A549 (cell line): Measurements from ENCODE around the gene TAT. TPM values are rescaled to one million over a fixed set of nuclear protein-coding genes. Genes with fewer than 3 reads are reported as not detected.
A peak's percentile ranks its signal among the peaks of the same experiment; 100 is the strongest.

ENCODE experiments used
- ATAC-seq, 2 experiments: fragments of 200-7000 bp in 1 of 2; fragments of >200 bp in 1 of 2; cut with Nextera tagmentation in 1 of 2; cut with Tn5 transposase in 1 of 2; 3 replicates each; pipeline versions ENCODE4 v1.8.0 to v1.9.1; 2018 to 2020; ENCODE audit warnings: mild to moderate bottlenecking in 1 of 2, moderate library complexity in 1 of 2
- CTCF ChIA-PET: fragments of 300-600 bp; sonication (Branson Sonifier 250); formaldehyde crosslinking; extraction: SDS; loops from one replicate; lab custom pipeline; 2021; ENCODE audit warnings: antibody characterized with exemption, inconsistent platforms; lab: Yijun Ruan, JAX
- POLR2A ChIA-PET: fragments of 350-600 bp; formaldehyde crosslinking; extraction: SDS; loops from one replicate; lab custom pipeline; 2021; ENCODE audit warnings: antibody characterized with exemption, inconsistent platforms; lab: Yijun Ruan, JAX
- DNase-seq, 2 experiments: peaks; one replicate each; pipeline versions ENCODE4 v3.0.0 to v3.0.0-alpha.2; 2011 to 2016; ENCODE audit warnings: low read depth in 1 of 2, low spot score in 1 of 2
- FAIRE-seq: peaks from 2 replicates; lab custom pipeline; 2011; peaks lifted over from hg19 to GRCh38; lab: Jason Lieb, UNC
- H3K27ac ChIP-seq, 2 experiments: fragments of >200 bp; sonication (Bioruptor Twin); formaldehyde crosslinking; 3 replicates each; pipeline ENCODE4 v1.5.1; 2016 to 2017
- H3K4me1 ChIP-seq: fragments of >200 bp; sonication (Bioruptor Twin); formaldehyde crosslinking; 3 replicates; pipeline ENCODE4 v1.6.1; 2016
- H3K4me2 ChIP-seq: fragments of >200 bp; sonication (Bioruptor Twin); formaldehyde crosslinking; 3 replicates; pipeline ENCODE4 v1.6.1; 2016
- H3K4me3 ChIP-seq: fragments of >200 bp; sonication (Bioruptor Twin); formaldehyde crosslinking; 3 replicates; pipeline ENCODE4 v1.5.1; 2016
- H3K9me3 ChIP-seq: fragments of >200 bp; sonication (Bioruptor Twin); formaldehyde crosslinking; 3 replicates; pipeline ENCODE4 v1.6.1; 2016
- BCL3 ChIP-seq: fragments of >200 bp; sonication (Bioruptor Twin); formaldehyde crosslinking; IDR thresholded peaks from 3 replicates; pipeline ENCODE4 v1.6.1; 2016
- CBX2 ChIP-seq: fragments of 200-600 bp; sonication (generic); IDR thresholded peaks from 2 replicates; pipeline ENCODE4 v1.6.1; 2016; ENCODE audit warnings: low read depth, mild to moderate bottlenecking, borderline replicate concordance
- CHD2 ChIP-seq: fragments of 150-350 bp; IDR thresholded peaks from 2 replicates; pipeline ENCODE4 v1.6.1; 2014; ENCODE audit warnings: low read length; ENCODE audit not compliant: partially characterized antibody
- CTCF ChIP-seq: fragments of >200 bp; sonication (Bioruptor Twin); formaldehyde crosslinking; IDR thresholded peaks from 3 replicates; pipeline ENCODE4 v1.5.1; 2016
- ELK1 ChIP-seq: fragments of 150-350 bp; IDR thresholded peaks from 2 replicates; pipeline ENCODE4 v1.6.1; 2014; ENCODE audit warnings: low read depth, mild to moderate bottlenecking, low read length
- FOSB ChIP-seq: fragments of 250-450 bp; sonication (Bioruptor Pico); IDR thresholded peaks from 2 replicates; pipeline ENCODE4 v1.5.0; 2020; ENCODE audit warnings: mild to moderate bottlenecking, moderate library complexity
- GATA3 ChIP-seq: IDR thresholded peaks from 2 replicates; pipeline ENCODE4 v1.6.1; 2012; ENCODE audit warnings: borderline replicate concordance
- HES2 ChIP-seq: fragments of >200 bp; sonication (Bioruptor Twin); formaldehyde crosslinking; IDR thresholded peaks from 2 replicates; pipeline ENCODE4 v1.6.1; 2016
- HOXA7 ChIP-seq: fragments of 250-450 bp; sonication (Bioruptor Pico); IDR thresholded peaks from 2 replicates; pipeline ENCODE4 v1.5.0; 2020; ENCODE audit warnings: mild to moderate bottlenecking, moderate library complexity
- HOXB5 ChIP-seq: fragments of 250-450 bp; sonication (Bioruptor Pico); IDR thresholded peaks from 2 replicates; pipeline ENCODE4 v1.5.0; 2020; ENCODE audit warnings: mild to moderate bottlenecking, moderate library complexity
- JUNB ChIP-seq: fragments of >200 bp; sonication (Bioruptor Twin); formaldehyde crosslinking; IDR thresholded peaks from 2 replicates; pipeline ENCODE4 v1.6.1; 2016
- KDM1A ChIP-seq: fragments of 200-600 bp; sonication (generic); IDR thresholded peaks from 2 replicates; pipeline ENCODE4 v1.6.1; 2016; ENCODE audit warnings: low read depth, mild to moderate bottlenecking
- KDM5A ChIP-seq: fragments of 200-600 bp; sonication (generic); IDR thresholded peaks from 2 replicates; pipeline ENCODE4 v1.6.1; 2016; ENCODE audit warnings: antibody characterized with exemption, mild to moderate bottlenecking
- MAFK ChIP-seq: fragments of 450-650 bp; IDR thresholded peaks from 2 replicates; pipeline ENCODE4 v1.6.1; 2014; ENCODE audit not compliant: partially characterized antibody
- MYC ChIP-seq: IDR thresholded peaks from 2 replicates; pipeline ENCODE4 v1.6.1; 2012; ENCODE audit warnings: mild to moderate bottlenecking, inconsistent platforms, low read length, improper control_type of control experiment, borderline replicate concordance
- NPAS2 ChIP-seq: fragments of 250-450 bp; sonication (Bioruptor Pico); IDR thresholded peaks from 2 replicates; pipeline ENCODE4 v1.8.0; 2022; ENCODE audit warnings: mild to moderate bottlenecking, moderate library complexity, borderline replicate concordance
- NR3C1 ChIP-seq: fragments of >200 bp; sonication (Bioruptor Twin); formaldehyde crosslinking; IDR thresholded peaks from 3 replicates; pipeline ENCODE4 v1.6.1; 2017
- POLR2A ChIP-seq: IDR thresholded peaks from 2 replicates; pipeline ENCODE4 v1.6.1; 2012; ENCODE audit warnings: mild to moderate bottlenecking, low read length
- RAD21 ChIP-seq, 2 experiments: fragments of >200 bp in 1 of 2; sonication (Bioruptor Twin) in 1 of 2; formaldehyde crosslinking in 1 of 2; IDR thresholded peaks in 1 of 2; conservative IDR thresholded peaks in 1 of 2; 2 replicates in 1 of 2; 3 replicates in 1 of 2; pipeline ENCODE4 v1.6.1; 2012 to 2018; ENCODE audit warnings: inconsistent platforms in 1 of 2
- RFX5 ChIP-seq: fragments of 450-650 bp; IDR thresholded peaks from 2 replicates; pipeline ENCODE4 v1.7.1; 2014; ENCODE audit warnings: antibody characterized with exemption, mild to moderate bottlenecking, moderate library complexity
- SMC3 ChIP-seq: fragments of >200 bp; sonication (Bioruptor Twin); formaldehyde crosslinking; IDR thresholded peaks from 3 replicates; pipeline ENCODE4 v1.6.1; 2018; ENCODE audit warnings: inconsistent platforms
- TFCP2L1 ChIP-seq: fragments of 250-450 bp; sonication (Bioruptor Pico); IDR thresholded peaks from 2 replicates; pipeline ENCODE4 v1.5.0; 2021; ENCODE audit warnings: mild to moderate bottlenecking
- ZFP36 ChIP-seq: fragments of 450-650 bp; IDR thresholded peaks from 2 replicates; pipeline ENCODE4 v1.6.1; 2014; ENCODE audit warnings: borderline replicate concordance; ENCODE audit not compliant: partially characterized antibody
- ZSCAN20 ChIP-seq: fragments of 250-450 bp; sonication (Bioruptor Pico); IDR thresholded peaks from 2 replicates; pipeline ENCODE4 v1.8.0; 2022; ENCODE audit warnings: mild to moderate bottlenecking, moderate library complexity
- WGBS: methylation state at CpG from one replicate; pipeline ENCODE4 v1.1.6; 2017; ENCODE audit errors: missing lambda C conversion rate; 5-methylcytosine and 5-hydroxymethylcytosine counted together
- polyA plus RNA-seq, 4 experiments: library from polyadenylated mRNA; depleted of rRNA in 3 of 4; stranded (reverse); fragments of >200 nt; fragmentation: RNase III in 1 of 4; extraction: RNeasy Plus Mini Kit Qiagen cat#74134 plus additional on column Dnase treatment in 1 of 4; gene quantifications; 2 replicates in 3 of 4; 3 replicates in 1 of 4; pipeline ENCODE4 v1.2.3, GENCODE V29; 2011 to 2017
- TF ChIP-seq, protein P1 (sequence below): fragments of 200-600 bp; sonication (generic); IDR thresholded peaks from 2 replicates; pipeline ENCODE4 v1.6.1; 2016; ENCODE audit warnings: antibody characterized with exemption, mild to moderate bottlenecking, moderate library complexity
- TF ChIP-seq, protein P2 (sequence below): IDR thresholded peaks from 2 replicates; pipeline ENCODE4 v1.6.1; 2012

TAT gene
- polyA plus RNA-seq, 2 of the 4 experiments (the other 2 are of a cell fraction) = 0.06 to 0.30 TPM

DNA sequence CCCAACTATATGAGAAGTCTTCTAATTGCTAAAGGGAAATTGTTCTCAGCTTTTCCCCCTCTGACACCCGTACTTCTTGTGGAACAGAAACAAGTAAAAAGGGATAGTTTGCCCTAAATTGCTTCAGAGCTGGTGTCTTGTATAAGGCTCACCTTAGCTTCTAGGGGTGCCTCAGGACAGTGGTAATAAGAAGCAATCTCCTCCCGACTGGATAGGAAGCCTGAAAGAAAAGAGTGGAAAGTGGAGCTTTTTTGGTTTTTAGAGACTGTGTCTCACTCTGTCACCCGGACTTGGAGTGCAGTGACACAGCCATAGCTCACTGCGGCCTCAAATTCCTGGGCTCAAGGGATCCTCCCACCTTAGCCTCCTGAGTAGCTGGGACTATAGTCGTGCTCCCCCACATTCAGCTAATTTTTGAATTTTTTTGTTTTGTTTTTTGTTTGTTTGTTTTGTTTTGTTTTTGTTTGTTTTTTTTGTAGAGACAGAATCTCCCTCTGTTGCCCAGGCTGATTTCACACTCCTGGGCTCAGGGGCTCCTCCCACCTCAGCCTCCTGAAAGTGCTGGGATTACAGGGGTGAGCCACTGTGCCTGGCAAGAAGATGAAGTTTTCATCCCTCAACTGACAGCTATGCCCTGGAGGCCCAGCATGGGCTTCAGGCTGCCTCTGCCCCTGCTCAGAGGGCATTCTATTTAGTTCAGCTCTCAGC lies 3.4 kb downstream of the TAT start:
- Histone ChIP-seq H3K27ac (peak overlapping the region; percentile 74 to 79), H3K9me3 (no peaks in the 10 kb centered on the region), H3K4me2 (peak overlapping the region; percentile 73), H3K4me1 (peaks cover 23% of the 10 kb centered on the region), H3K4me3 (no peak overlapping the region)
- CTCF ChIA-PET = interaction anchor here (1.3 to 3.7 kb wide), 6 partner anchors 8 to 43 kb away, joined by 3 to 21 read pairs (median 7); no protein-coding TSS in a partner anchor
- WGBS = 83% methylated on average over 5 of the region's 5 CpGs
- no peak for FAIRE-seq
- DNase-seq = no peak
- POLR2A ChIA-PET = interaction anchor here (0.9 kb wide), 1 partner anchor 9 kb away, joined by 5 read pairs; no protein-coding TSS in a partner anchor
- TF ChIP-seq, protein P1, sequence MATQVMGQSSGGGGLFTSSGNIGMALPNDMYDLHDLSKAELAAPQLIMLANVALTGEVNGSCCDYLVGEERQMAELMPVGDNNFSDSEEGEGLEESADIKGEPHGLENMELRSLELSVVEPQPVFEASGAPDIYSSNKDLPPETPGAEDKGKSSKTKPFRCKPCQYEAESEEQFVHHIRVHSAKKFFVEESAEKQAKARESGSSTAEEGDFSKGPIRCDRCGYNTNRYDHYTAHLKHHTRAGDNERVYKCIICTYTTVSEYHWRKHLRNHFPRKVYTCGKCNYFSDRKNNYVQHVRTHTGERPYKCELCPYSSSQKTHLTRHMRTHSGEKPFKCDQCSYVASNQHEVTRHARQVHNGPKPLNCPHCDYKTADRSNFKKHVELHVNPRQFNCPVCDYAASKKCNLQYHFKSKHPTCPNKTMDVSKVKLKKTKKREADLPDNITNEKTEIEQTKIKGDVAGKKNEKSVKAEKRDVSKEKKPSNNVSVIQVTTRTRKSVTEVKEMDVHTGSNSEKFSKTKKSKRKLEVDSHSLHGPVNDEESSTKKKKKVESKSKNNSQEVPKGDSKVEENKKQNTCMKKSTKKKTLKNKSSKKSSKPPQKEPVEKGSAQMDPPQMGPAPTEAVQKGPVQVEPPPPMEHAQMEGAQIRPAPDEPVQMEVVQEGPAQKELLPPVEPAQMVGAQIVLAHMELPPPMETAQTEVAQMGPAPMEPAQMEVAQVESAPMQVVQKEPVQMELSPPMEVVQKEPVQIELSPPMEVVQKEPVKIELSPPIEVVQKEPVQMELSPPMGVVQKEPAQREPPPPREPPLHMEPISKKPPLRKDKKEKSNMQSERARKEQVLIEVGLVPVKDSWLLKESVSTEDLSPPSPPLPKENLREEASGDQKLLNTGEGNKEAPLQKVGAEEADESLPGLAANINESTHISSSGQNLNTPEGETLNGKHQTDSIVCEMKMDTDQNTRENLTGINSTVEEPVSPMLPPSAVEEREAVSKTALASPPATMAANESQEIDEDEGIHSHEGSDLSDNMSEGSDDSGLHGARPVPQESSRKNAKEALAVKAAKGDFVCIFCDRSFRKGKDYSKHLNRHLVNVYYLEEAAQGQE = no peak
- TF ChIP-seq GATA3 = no peak
- no peak for TF ChIP-seq MAFK
- TF ChIP-seq RAD21 (conservative IDR thresholded peaks at IDR 0.05 in 1 of 2, IDR thresholded peaks at IDR 0.05 in 1 of 2) = no peak
- no peak for TF ChIP-seq ELK1
- TF ChIP-seq SMC3 = no peak
- no peak for TF ChIP-seq KDM1A
- TF ChIP-seq RFX5 = no peak
- TF ChIP-seq BCL3 = no peak
- no peak for TF ChIP-seq JUNB
- TF ChIP-seq CHD2 = no peak
- TF ChIP-seq POLR2A = no peak
- TF ChIP-seq HOXA7 (CRISPR knock-in tag) = no peak
- no peak for TF ChIP-seq MYC
- no peak for TF ChIP-seq HES2
- no peak for TF ChIP-seq TFCP2L1
- no peak for TF ChIP-seq NPAS2
- TF ChIP-seq CBX2 = no peak
- TF ChIP-seq FOSB = no peak
- no peak for TF ChIP-seq NR3C1
- ATAC-seq = peak in 1 of 2 experiments; percentile 28; a peak in 2 of 6 replicates

DNA sequence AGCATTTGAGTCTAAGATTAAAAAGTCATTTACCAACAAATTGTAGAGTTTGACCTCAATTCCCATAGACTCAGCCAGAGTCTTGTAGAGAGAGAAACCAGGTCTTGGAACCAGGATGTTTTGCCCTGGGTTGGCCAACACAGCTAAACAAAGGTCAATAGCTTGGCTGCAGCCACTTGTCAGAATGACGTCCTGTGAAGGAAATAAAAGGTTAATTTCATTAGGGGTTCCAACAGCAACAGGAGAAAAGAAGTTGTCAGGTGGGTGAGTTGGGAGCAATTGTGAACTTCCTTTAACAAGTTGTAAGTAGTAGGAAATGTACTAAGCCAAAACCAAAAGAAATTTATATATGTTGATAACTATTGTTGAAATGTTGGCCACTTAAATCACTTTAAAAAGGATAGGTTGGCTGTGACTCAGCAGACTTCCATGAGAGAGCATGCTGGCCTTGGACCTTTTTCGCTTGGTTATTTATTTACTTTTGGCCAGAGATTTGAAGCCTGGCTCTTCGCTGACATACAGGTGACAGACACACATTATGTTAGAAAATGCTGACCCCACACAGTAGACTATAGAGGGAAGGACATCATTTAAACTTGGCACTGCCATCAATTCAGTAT lies 4.3 kb downstream of the TAT start:
- DNase-seq (peak in 1 of 2 experiments; percentile 60), FAIRE-seq (peak; percentile 46), ATAC-seq (peak; percentile 38 to 66; a peak in 3 of 6 replicates)
- Histone ChIP-seq H3K27ac (peak overlapping the region; percentile 74 to 79), H3K9me3 (no peaks in the 10 kb centered on the region), H3K4me2 (peak overlapping the region; percentile 73), H3K4me1 (peaks cover 23% of the 10 kb centered on the region), H3K4me3 (no peak overlapping the region)
- 7% methylated on average over 3 of the region's 3 CpGs for WGBS
- ChIA-PET POLR2A (no interaction called here), CTCF (interaction anchor here (1.4 to 3.7 kb wide), 4 partner anchors 8 to 42 kb away, joined by 3 to 21 read pairs (median 11); no protein-coding TSS in a partner anchor)
- no peak for TF ChIP-seq KDM5A
- TF ChIP-seq ZFP36 = no peak
- TF ChIP-seq CTCF = no peak
- TF ChIP-seq, protein P2, sequence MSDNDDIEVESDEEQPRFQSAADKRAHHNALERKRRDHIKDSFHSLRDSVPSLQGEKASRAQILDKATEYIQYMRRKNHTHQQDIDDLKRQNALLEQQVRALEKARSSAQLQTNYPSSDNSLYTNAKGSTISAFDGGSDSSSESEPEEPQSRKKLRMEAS = 0 out of 2 replicates have a peak, but pooled peaks have one; percentile 24
- no peak for TF ChIP-seq CBX2
- TF ChIP-seq ZSCAN20 = peak; percentile 26; the same call in 1 of the 2 replicates
- TF ChIP-seq POLR2A = no peak
- no peak for TF ChIP-seq HOXB5 (CRISPR knock-in tag)
- TF ChIP-seq BCL3 = no peak
- TF ChIP-seq FOSB = no peak
